PC-3 (cell line): ENCODE data around the gene BICDL2.
A peak's percentile ranks its signal among the peaks of the same experiment; 100 is the strongest.

ENCODE experiments used
- CTCF ChIP-seq: fragments of 300-600 bp; sonication (generic); conservative IDR thresholded peaks from 2 replicates; pipeline ENCODE4 v1.5.1; 2017; ENCODE audit warnings: antibody characterized with exemption, low read depth, mild to moderate bottlenecking, low read length
- EZH2 ChIP-seq: fragments of 300-600 bp; sonication (generic); IDR thresholded peaks from one replicate; pipeline ENCODE4 v1.6.1; 2017; ENCODE audit warnings: antibody characterized with exemption, mild to moderate bottlenecking, low read length; ENCODE audit not compliant: unreplicated experiment

- TF ChIP-seq EZH2 (no peak), CTCF (peak; percentile 62)
Observed at GRCh38 chr16:3003582-3004270, 33.0 kb downstream of the BICDL2 start.
